Measurements from ENCODE around the gene ENOX2.

- no peak for TF ChIP-seq POLR2A (IDR thresholded peaks at IDR 0.05)
- no peak for TF ChIP-seq CTCF (IDR thresholded peaks at IDR 0.05)
These were observed 295.6 kb downstream of the ENOX2 start for GRCh38 chrX:130607431-130607830.

Data from adrenal gland (tissue), 5 donors.